C4-2B (cell line): ENCODE measurements around the gene ETV5.

Source experiments
- H3K27ac ChIP-seq: fragments of 450-650 bp; 2 replicates; pipeline ENCODE4 v1.5.1; 2017
- ZFX ChIP-seq: fragments of 450-650 bp; IDR thresholded peaks from 2 replicates; pipeline ENCODE4 v1.6.1; 2017
- TF ChIP-seq, protein P1 (sequence below): fragments of 450-650 bp; conservative IDR thresholded peaks from 2 replicates; pipeline ENCODE4 v1.5.1; 2017; ENCODE audit warnings: mild to moderate bottlenecking

ETV5 gene

DNA sequence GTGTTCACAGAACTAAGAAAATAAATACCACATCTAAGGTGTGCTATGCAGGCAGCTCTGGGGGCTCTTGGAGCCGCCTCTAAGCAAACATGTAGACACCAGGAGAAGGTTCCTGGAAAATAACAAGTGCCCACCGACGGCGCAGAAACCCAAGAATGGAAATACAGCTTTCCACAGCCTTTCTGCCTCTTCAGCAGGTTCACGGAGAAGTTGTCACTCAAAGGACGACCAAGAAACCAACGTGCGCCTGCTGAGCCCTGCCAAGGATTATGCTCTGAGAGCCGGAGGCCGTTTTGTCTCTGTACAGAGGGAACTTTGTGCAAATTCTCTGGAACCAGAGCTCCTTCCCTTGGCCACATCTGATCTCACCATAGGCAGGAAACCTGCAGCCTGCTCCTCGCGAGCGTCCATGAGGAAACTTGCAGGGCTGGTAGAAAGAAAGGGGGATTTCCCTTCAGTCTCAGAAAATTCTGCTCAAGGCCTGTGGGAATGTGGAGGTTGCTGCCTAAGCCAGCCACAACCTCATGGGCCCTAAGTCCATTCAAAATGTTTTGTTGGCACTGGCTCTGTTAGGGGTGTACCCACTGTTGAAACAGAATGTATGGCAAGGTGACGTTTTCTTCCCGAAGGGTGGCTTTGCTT, 40.6 kb upstream of the ETV5 start:
- H3K27ac ChIP-seq, result no peak overlapping the region
- no peak for TF ChIP-seq ZFX
- TF ChIP-seq, protein P1, sequence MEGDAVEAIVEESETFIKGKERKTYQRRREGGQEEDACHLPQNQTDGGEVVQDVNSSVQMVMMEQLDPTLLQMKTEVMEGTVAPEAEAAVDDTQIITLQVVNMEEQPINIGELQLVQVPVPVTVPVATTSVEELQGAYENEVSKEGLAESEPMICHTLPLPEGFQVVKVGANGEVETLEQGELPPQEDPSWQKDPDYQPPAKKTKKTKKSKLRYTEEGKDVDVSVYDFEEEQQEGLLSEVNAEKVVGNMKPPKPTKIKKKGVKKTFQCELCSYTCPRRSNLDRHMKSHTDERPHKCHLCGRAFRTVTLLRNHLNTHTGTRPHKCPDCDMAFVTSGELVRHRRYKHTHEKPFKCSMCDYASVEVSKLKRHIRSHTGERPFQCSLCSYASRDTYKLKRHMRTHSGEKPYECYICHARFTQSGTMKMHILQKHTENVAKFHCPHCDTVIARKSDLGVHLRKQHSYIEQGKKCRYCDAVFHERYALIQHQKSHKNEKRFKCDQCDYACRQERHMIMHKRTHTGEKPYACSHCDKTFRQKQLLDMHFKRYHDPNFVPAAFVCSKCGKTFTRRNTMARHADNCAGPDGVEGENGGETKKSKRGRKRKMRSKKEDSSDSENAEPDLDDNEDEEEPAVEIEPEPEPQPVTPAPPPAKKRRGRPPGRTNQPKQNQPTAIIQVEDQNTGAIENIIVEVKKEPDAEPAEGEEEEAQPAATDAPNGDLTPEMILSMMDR, result no peak

DNA sequence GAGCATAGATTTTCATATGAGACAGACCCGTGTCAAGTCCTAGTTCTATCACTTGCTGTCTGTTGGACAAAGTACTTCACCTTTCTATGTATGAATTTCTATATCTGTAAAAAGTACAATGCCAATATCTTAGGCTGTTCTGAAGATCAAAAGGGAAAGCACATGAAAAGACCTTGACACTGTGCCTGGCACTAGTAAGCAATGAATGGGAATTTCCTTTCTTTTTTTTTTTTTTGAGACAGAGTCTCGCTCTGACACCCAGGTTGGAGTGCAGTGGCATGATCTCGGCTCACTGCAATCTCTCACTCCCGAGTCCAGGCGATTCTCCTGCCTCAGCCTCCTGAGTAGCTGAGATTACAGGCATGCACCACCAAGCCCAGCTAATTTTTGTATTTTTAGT, 35.4 kb upstream of the ETV5 start:
- TF ChIP-seq, protein P1, result no peak
- TF ChIP-seq ZFX, result no peak

DNA sequence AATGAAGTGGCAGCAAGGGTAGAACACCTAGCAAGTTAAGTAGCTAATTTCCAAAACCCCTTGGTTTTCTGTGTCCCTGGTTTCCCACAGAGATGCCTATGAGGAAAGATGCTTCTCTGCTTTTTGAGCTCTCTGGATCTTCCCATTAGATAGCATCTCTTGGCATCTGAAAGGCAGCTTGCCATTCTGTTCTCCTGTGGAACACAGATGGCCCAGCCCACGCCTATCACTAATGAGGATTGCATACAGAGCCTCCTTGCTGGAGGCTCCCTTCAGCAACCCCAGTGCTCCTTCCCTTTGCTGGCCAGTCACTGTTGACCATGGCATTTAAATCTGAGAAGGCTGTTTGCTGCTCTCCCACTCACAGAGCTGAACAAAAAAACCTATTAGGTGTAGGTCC, 34.4 kb upstream of the ETV5 start:
- TF ChIP-seq, protein P1, result no peak
- no peak for TF ChIP-seq ZFX
- H3K27ac ChIP-seq, result no peak overlapping the region

More for the DNA sequence above, 35.4 kb upstream of the ETV5 start:
- no peak overlapping the region for H3K27ac ChIP-seq

DNA sequence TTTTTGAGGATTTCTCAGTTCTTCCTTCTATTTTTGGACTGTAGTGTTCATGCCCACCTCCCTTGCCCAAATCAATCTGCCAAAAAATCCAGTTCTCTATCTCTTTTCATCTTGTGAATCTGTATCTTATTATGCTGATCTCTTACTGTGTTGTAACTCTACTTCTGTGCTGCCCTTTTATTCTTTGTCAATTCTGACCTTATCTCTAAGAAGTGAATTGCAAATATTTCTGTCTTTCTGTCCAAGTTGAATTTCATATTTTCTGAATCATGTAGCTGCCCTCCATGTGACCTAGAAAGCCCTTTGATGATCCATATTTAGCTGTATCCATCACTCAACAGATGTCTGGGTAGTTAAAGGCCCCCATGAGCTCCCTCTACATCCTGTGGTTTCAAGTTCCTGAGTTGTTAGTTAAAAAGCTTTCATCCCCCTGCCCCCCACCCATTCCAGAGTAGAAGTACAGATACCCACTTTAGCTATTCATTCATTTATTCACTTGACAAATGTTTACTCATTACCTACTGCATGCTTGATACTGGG, 33.6 kb upstream of the ETV5 start:
- TF ChIP-seq ZFX, result no peak
- TF ChIP-seq, protein P1, result no peak
- H3K27ac ChIP-seq, result no peak overlapping the region

DNA sequence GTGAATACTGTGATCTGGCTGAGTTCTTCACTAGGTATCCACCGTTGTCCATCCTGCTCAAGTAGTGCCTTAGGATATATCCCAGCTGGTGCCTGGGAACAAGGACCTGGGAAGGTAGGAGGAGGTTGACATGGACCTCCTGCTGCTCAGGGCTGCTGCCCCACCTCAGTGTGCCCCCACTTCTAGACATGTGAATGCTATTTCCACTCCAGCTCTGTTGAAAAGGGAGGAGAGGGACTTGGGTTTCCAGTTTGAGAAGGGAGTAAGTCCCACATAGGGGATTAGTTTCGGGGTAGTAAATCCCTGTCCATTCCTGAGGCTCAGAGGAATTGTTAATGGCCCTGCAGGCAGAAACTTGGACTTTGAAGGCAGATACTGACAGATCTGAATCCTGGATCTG, 32.9 kb upstream of the ETV5 start:
- no peak overlapping the region for H3K27ac ChIP-seq
- TF ChIP-seq, protein P1, result no peak
- TF ChIP-seq ZFX, result no peak

DNA sequence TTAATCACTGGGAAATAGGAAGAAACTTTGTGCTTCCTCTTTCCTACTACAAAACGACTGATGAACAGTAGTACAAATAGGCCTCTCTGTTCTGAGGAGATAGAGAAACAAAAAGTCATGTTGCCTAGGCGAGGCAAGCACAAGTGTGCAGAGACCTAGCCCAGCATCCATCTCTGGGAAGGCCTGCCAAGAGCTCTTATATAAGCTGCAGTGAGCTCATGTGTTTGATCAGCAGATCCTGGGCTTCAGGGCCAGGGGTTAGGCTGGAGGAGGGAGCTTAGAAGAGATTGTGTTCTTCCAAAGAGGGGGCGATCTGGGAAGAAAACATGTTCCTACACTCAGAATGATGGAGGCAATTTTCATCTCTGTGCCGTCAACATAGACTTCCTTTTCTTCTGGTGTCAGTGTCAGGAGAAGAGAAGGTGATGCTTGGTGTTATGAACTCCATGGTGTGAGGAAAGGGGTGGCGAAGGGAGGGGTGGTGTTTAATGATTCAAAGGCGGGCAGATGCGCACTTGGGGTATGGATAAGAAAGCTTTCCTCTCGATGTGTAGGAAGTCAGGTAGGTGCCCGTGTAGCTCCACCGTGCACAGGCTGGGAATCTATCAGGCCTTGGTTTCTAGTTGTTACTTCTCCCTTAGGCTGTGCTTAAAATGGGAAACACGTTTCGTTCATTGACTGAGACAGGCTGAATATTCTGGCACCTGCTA, 29.5 kb upstream of the ETV5 start:
- no peak overlapping the region for H3K27ac ChIP-seq
- TF ChIP-seq, protein P1, result no peak

DNA sequence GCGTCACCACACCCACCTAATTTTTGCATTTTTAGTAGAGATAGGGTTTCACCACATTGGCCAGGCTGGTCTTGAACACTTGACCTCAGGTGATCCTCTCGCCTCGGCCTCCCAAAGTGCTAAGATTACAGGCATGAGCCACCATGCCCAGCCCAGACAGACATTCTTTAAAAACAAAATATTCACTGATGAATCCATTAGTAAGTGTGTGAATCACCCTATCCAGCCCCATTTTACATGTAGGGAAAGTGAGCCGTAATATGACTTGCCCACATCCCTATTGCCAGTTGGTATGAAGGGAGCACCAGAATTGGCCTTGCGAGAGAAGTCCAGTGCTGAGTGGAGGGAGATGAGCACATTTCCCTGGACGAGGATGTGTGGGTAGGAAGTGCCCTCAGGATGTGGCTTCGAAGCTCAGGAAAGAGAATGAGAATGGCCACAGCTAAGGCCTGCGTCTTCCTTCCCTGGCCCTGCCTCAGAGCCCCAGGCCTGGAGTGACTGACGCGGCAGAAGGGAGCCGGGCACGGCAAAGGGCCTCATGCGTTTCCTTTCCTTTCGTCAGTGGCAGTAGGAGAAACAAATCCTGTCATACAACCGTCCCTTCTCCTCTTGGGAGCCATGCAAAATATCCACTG, 28.3 kb upstream of the ETV5 start:
- TF ChIP-seq ZFX, result no peak
- TF ChIP-seq, protein P1, result no peak
- H3K27ac ChIP-seq, result no peak overlapping the region
